Eye (tissue), 1 donor: ENCODE measurements around the gene RGS10.

Experiments used
- DNase-seq: peaks from one replicate; pipeline ENCODE4 v3.0.0-alpha.2; 2015

The RGS10 gene

GRCh38 chr10:119517235-119518141 is 25.0 kb downstream of the RGS10 start:
- no peak for DNase-seq

GRCh38 chr10:119516381-119517234 is 25.9 kb downstream of the RGS10 start:
- no peak for DNase-seq

- DNase-seq, result no peak
Observed at GRCh38 chr10:119515511-119516045, 26.9 kb downstream of the RGS10 start.

- no peak for DNase-seq
Observed at GRCh38 chr10:119514819-119515218, 27.7 kb downstream of the RGS10 start.

- DNase-seq, result peak; percentile 39
Observed at GRCh38 chr10:119511828-119512515, 30.5 kb downstream of the RGS10 start.

- no peak for DNase-seq
Observed at GRCh38 chr10:119509909-119510451, 32.5 kb downstream of the RGS10 start.

- no peak for DNase-seq
Observed at GRCh38 chr10:119507115-119507514, 35.4 kb downstream of the RGS10 start.

GRCh38 chr10:119505588-119506315 is 36.8 kb downstream of the RGS10 start:
- DNase-seq, result peak; percentile 57

GRCh38 chr10:119505131-119505551 is 37.4 kb downstream of the RGS10 start:
- DNase-seq, result peak; percentile 78

- no peak for DNase-seq
Observed at GRCh38 chr10:119504651-119505050, 37.9 kb downstream of the RGS10 start.

GRCh38 chr10:119503821-119504220 is 38.7 kb downstream of the RGS10 start:
- no peak for DNase-seq

GRCh38 chr10:119502618-119503155 is 39.8 kb downstream of the RGS10 start:
- no peak for DNase-seq

GRCh38 chr10:119502209-119502608 is 40.3 kb downstream of the RGS10 start:
- DNase-seq, result no peak

GRCh38 chr10:119501690-119502089 is 40.8 kb downstream of the RGS10 start:
- no peak for DNase-seq

- no peak for DNase-seq
Observed at GRCh38 chr10:119500821-119501220, 41.7 kb downstream of the RGS10 start.

GRCh38 chr10:119500123-119500795 is 42.3 kb downstream of the RGS10 start:
- DNase-seq, result no peak

- DNase-seq, result no peak
Observed at GRCh38 chr10:119499677-119500002, 42.9 kb downstream of the RGS10 start.

- DNase-seq, result no peak
Observed at GRCh38 chr10:119498889-119499676, 43.4 kb downstream of the RGS10 start.

GRCh38 chr10:119497243-119497642 is 45.3 kb downstream of the RGS10 start:
- DNase-seq, result no peak

- DNase-seq, result no peak
Observed at GRCh38 chr10:119496273-119496672, 46.2 kb downstream of the RGS10 start.
